ENCODE results near the gene MT1E. TPM values are rescaled to one million over a fixed set of nuclear protein-coding genes. Genes with fewer than 3 reads are reported as not detected.
"Not testable (repeated sequence)": the region's sequence is repeated elsewhere in the genome, so short reads cannot be mapped to it uniquely, and the experiment has no call there.

MT1E gene
- total and polyA plus RNA-seq, 2 of the 13 experiments (the other 11 are each of a cell fraction or from before 2014, with no cell fraction given): 110 to 1,072 TPM

- no peak for ATAC-seq
- in situ Hi-C loops (cut with HindIII; ENCODE audit: extremely low pct_ligation_motif_present, low pct_unique_long_range_greater_than_20kb): no loop called here
Observed at GRCh38 chr16:56580391-56581048, 45.1 kb upstream of the MT1E start.

DNA sequence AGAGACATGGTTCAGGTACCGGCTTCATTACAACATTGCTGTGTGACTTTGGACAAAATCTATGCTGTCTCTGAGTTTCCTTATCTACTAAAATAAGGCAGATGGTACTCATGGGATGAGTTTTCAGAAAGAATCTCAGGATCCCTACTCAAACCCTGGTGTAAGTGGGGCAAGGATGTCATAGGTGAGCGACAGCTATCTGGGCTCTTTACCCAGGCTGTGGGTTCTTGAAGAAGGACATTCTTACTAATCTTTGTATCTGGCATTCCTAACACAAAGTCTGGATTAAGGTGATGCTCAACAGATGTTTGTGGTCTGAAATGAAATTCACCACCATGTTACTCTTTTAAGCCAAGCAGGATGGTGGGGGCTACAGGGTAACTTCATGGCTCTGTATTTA, 42.7 kb upstream of the MT1E start:
- CTCF ChIA-PET (ENCODE audit: low intra/inter-chr PET ratio, low total read pairs); FAIRE-seq; ATAC-seq: not testable (repeated sequence)

More at GRCh38 chr16:56580391-56581048, 45.1 kb upstream of the MT1E start:
- intact Hi-C loops (cut with micrococcal nuclease; ENCODE audit: unreplicated experiment): no loop called here
- CTCF ChIA-PET (ENCODE audit: low intra/inter-chr PET ratio, low total read pairs): no interaction called here
- no peaks in the 10 kb centered on the region for H3K36me3 ChIP-seq (replicated peaks in 1 of 2; ENCODE audit: control insufficient read depth in 1 of 2, insufficient read depth in 2 of 2, low read length in 2 of 2)
- FAIRE-seq: no peak
- BruUV-seq (replicated peaks): no TSS peak
- H3K9me3 ChIP-seq (ENCODE audit: low read length): 0 out of 2 replicates have a peak, but pooled peaks cover 4% of the 10 kb centered on the region
- no peaks in the 10 kb centered on the region for H3K79me2 ChIP-seq (ENCODE audit: insufficient read depth, low read length)
- no peak for DNase-seq (ENCODE audit: low spot score)
- H3K27me3 ChIP-seq (ENCODE audit: control insufficient read depth in 1 of 2, insufficient read depth in 2 of 2, low read length in 2 of 2): peaks cover 1 to 24% of the 10 kb centered on the region in 2 experiments; a peak in 3 of 5 replicates
- 24% methylated on average over 6 of the region's 6 CpGs for WGBS (ENCODE audit: low lambda C conversion rate)
- no peak overlapping the region for H3K27ac ChIP-seq (ENCODE audit: extremely low read length, insufficient read depth, low read length)
- H3K4me1 ChIP-seq (ENCODE audit: insufficient read depth, low read length): no peaks in the 10 kb centered on the region
- POLR2A ChIA-PET: no interaction called here
- no peaks in the 10 kb centered on the region for H4K20me1 ChIP-seq (ENCODE audit: insufficient read depth, low read length)
- no peak overlapping the region for H3K9ac ChIP-seq (ENCODE audit: insufficient read depth, low read depth, low read length)
- no peak overlapping the region for H3K4me2 ChIP-seq (ENCODE audit: low read depth, low read length)
- H3K4me3 ChIP-seq (replicated peaks in 1 of 3; ENCODE audit: insufficient read depth in 1 of 3, low read depth in 2 of 3, low read length in 3 of 3): no peak overlapping the region
- TF ChIP-seq ZNF24 (IDR thresholded peaks at IDR 0.05): no peak
- TF ChIP-seq ZBTB46 (CRISPR knock-in tag; IDR thresholded peaks at IDR 0.05; ENCODE audit: borderline replicate concordance): no peak
- no peak for TF ChIP-seq NR2F6 (IDR thresholded peaks at IDR 0.05)
- TF ChIP-seq NR2F6 (CRISPR knock-in tag; IDR thresholded peaks at IDR 0.05): no peak
- no peak overlapping the region for H2AFZ ChIP-seq (ENCODE audit: low read length)

More for the DNA sequence above, 42.7 kb upstream of the MT1E start:
- H3K4me2 ChIP-seq (ENCODE audit: low read depth, low read length); H3K9ac ChIP-seq (ENCODE audit: insufficient read depth, low read depth, low read length); in situ Hi-C loops (cut with HindIII; ENCODE audit: extremely low pct_ligation_motif_present, low pct_unique_long_range_greater_than_20kb); H3K9me3 ChIP-seq (ENCODE audit: low read length); H3K27ac ChIP-seq (ENCODE audit: extremely low read length, insufficient read depth, low read length); H4K20me1 ChIP-seq (ENCODE audit: insufficient read depth, low read length); H3K36me3 ChIP-seq (replicated peaks in 1 of 2; ENCODE audit: control insufficient read depth in 1 of 2, insufficient read depth in 2 of 2, low read length in 2 of 2); DNase-seq (ENCODE audit: low spot score); intact Hi-C loops (cut with micrococcal nuclease; ENCODE audit: unreplicated experiment); H2AFZ ChIP-seq (ENCODE audit: low read length); BruUV-seq (replicated peaks); H3K4me3 ChIP-seq (replicated peaks in 1 of 3; ENCODE audit: insufficient read depth in 1 of 3, low read depth in 2 of 3, low read length in 3 of 3); H3K4me1 ChIP-seq (ENCODE audit: insufficient read depth, low read length); H3K79me2 ChIP-seq (ENCODE audit: insufficient read depth, low read length): not testable (repeated sequence)
- H3K27me3 ChIP-seq (ENCODE audit: control insufficient read depth in 1 of 2, insufficient read depth in 2 of 2, low read length in 2 of 2): peaks cover 4 to 39% of the 10 kb centered on the region in 2 experiments; a peak in 4 of 5 replicates
- 65% methylated on average over 2 of the region's 2 CpGs for WGBS (ENCODE audit: low lambda C conversion rate)
- POLR2A ChIA-PET: interaction anchor here (1.4 kb wide), 1 partner anchor 25 kb away, joined by 4 read pairs; the partner anchor contains the start of gene MT2A

Measured in HepG2 (cell line).